CD14-positive monocyte (primary cell): ENCODE results near the gene TMA7. TPM values are rescaled to one million over a fixed set of nuclear protein-coding genes. Genes with fewer than 3 reads are reported as not detected.
A peak's percentile ranks its signal among the peaks of the same experiment; 100 is the strongest.

Experiments used
- DNase-seq, 3 donors: peaks; one replicate each; pipeline ENCODE4 v3.0.0-alpha.2; 2011 to 2022
- H2AFZ ChIP-seq: 2 replicates; pipeline ENCODE4 v1.6.0; 2012; ENCODE audit warnings: mild to moderate bottlenecking, low read depth, low read length, inconsistent platforms; ENCODE audit not compliant: insufficient read depth, poor library complexity, severe bottlenecking
- H3K27ac ChIP-seq, 2 donors: 1 replicate in 1 of 2; 2 replicates in 1 of 2; pipeline ENCODE4 v1.5.1; 2012 to 2013; ENCODE audit warnings: low read length in 2 of 2, control low read depth in 1 of 2, inconsistent platforms in 1 of 2, low read depth in 1 of 2, mild to moderate bottlenecking in 1 of 2
- H3K27me3 ChIP-seq, 2 donors: one replicate each; pipeline versions ENCODE4 v1.6.0 to v1.6.1; 2011 to 2013; ENCODE audit warnings: low read length in 2 of 2; ENCODE audit not compliant: control insufficient read depth in 2 of 2, insufficient read depth in 2 of 2
- H3K36me3 ChIP-seq, 2 donors: replicated peaks in 1 of 2; 1 replicate in 1 of 2; 2 replicates in 1 of 2; pipeline versions ENCODE4 v1.5.1 to v1.6.1; 2012 to 2013; ENCODE audit warnings: low read length in 2 of 2, control low read depth in 1 of 2, inconsistent platforms in 1 of 2, mild to moderate bottlenecking in 1 of 2; ENCODE audit not compliant: insufficient read depth in 2 of 2, control insufficient read depth in 1 of 2
- H3K4me1 ChIP-seq, 2 donors: 1 replicate in 1 of 2; 2 replicates in 1 of 2; pipeline versions ENCODE4 v1.5.1 to v1.6.1; 2012 to 2013; ENCODE audit warnings: low read length in 2 of 2, control low read depth in 1 of 2, inconsistent platforms in 1 of 2, mild to moderate bottlenecking in 1 of 2, moderate library complexity in 1 of 2; ENCODE audit not compliant: insufficient read depth in 2 of 2, control insufficient read depth in 1 of 2
- H3K4me2 ChIP-seq: replicated peaks from 2 replicates; pipeline ENCODE3; 2012; ENCODE audit warnings: low read length, moderate library complexity, mild to moderate bottlenecking; ENCODE audit not compliant: poor library complexity, severe bottlenecking; ENCODE audit errors: extremely low read depth
- H3K4me3 ChIP-seq, 3 experiments: fragments of 200-600 bp in 1 of 3; sonication (generic) in 1 of 3; replicated peaks in 1 of 3; 1 replicate in 2 of 3; 2 replicates in 1 of 3; pipeline ENCODE4 v1.5.1; 2011 to 2013; ENCODE audit warnings: low read length in 3 of 3, mild to moderate bottlenecking in 3 of 3, control low read depth in 2 of 3, low read depth in 2 of 3, inconsistent platforms in 1 of 3, moderate library complexity in 1 of 3
- H3K79me2 ChIP-seq: 2 replicates; pipeline ENCODE4 v1.6.0; 2012; ENCODE audit warnings: mild to moderate bottlenecking, control low read depth, inconsistent platforms, low read length, moderate library complexity; ENCODE audit not compliant: insufficient read depth
- H3K9ac ChIP-seq: 2 replicates; pipeline ENCODE4 v1.6.0; 2017; ENCODE audit warnings: low read length, mild to moderate bottlenecking; ENCODE audit not compliant: insufficient read depth, poor library complexity, severe bottlenecking
- H3K9me3 ChIP-seq, 2 donors: replicated peaks in 1 of 2; 1 replicate in 1 of 2; 2 replicates in 1 of 2; pipeline versions ENCODE4 v1.5.1 to v1.6.1; 2012 to 2013; ENCODE audit warnings: low read length in 2 of 2, control low read depth in 1 of 2; ENCODE audit not compliant: control insufficient read depth in 1 of 2, insufficient read depth in 1 of 2
- H4K20me1 ChIP-seq: 2 replicates; pipeline ENCODE4 v1.6.0; 2012; ENCODE audit warnings: mild to moderate bottlenecking, low read length, control low read depth, moderate library complexity; ENCODE audit not compliant: insufficient read depth
- H3K27ac Mint-ChIP-seq, 7 donors: one replicate each; pipeline ENCODE4 v1.8.0; 2020; ENCODE audit warnings: mild to moderate bottlenecking in 7 of 7, mixed read lengths in 7 of 7, moderate library complexity in 6 of 7, inconsistent platforms in 2 of 7
- H3K27me3 Mint-ChIP-seq, 3 donors: one replicate each; pipeline ENCODE4 v1.8.0; 2021 to 2022; ENCODE audit warnings: low read depth in 3 of 3, mild to moderate bottlenecking in 3 of 3, mixed read lengths in 3 of 3, moderate library complexity in 3 of 3, inconsistent platforms in 1 of 3
- H3K36me3 Mint-ChIP-seq, 2 donors: one replicate each; pipeline ENCODE4 v1.8.0; 2020; ENCODE audit warnings: mixed read lengths in 2 of 2, inconsistent platforms in 1 of 2, mild to moderate bottlenecking in 1 of 2
- H3K4me1 Mint-ChIP-seq: one replicate; pipeline ENCODE4 v1.8.0; 2020; ENCODE audit warnings: mild to moderate bottlenecking, mixed read lengths
- H3K4me3 Mint-ChIP-seq, 2 donors: one replicate each; pipeline ENCODE4 v1.8.0; 2020; ENCODE audit warnings: mild to moderate bottlenecking in 2 of 2, mixed read lengths in 2 of 2, moderate library complexity in 1 of 2
- H3K9me3 Mint-ChIP-seq, 7 donors: one replicate each; pipeline ENCODE4 v1.8.0; 2020 to 2022; ENCODE audit warnings: mixed read lengths in 7 of 7, mild to moderate bottlenecking in 6 of 7, moderate library complexity in 6 of 7, inconsistent platforms in 2 of 7
- CTCF ChIP-seq: fragments of 200-600 bp; IDR thresholded peaks from one replicate; pipeline ENCODE4 v1.8.0; 2022; ENCODE audit warnings: antibody characterized with exemption, mild to moderate bottlenecking
- WGBS: methylation state at CpG from one replicate; pipeline ENCODE4 v1.1.5; 2013; ENCODE audit warnings: missing lambda C conversion rate; ENCODE audit not compliant: insufficient coverage; 5-methylcytosine and 5-hydroxymethylcytosine counted together
- intact Hi-C, 2 donors: fragments of 100-400 bp; cut with micrococcal nuclease; formaldehyde crosslinking; loops; one replicate each; pipeline versions ENCODE4 v1.15.0 to v1.15.1; 2023
- polyA plus RNA-seq, 3 donors: library from polyadenylated mRNA; depleted of rRNA in 1 of 3; unstranded in 2 of 3; stranded (reverse) in 1 of 3; fragments of 300-500 nt in 2 of 3; fragments of >200 nt in 1 of 3; fragmentation: Illumina TruSeq in 2 of 3; gene quantifications; 1 replicate in 2 of 3; 2 replicates in 1 of 3; pipeline ENCODE4 v1.2.3, GENCODE V29; 2012 to 2021

Gene TMA7
- polyA plus RNA-seq, 3 donors, result 301 to 559 (median 478) TPM

- H3K4me3 ChIP-seq, result no peak overlapping the region
- H2AFZ ChIP-seq, result peak overlapping the region; percentile 66
- H3K79me2 ChIP-seq, result peaks cover 27% of the 10 kb centered on the region
- DNase-seq, result peak; percentile 77 to 85 (median 79)
- WGBS, result 50% methylated on average over 5 of the region's 7 CpGs
- no peak overlapping the region for H3K9ac ChIP-seq
- Mint-ChIP-seq H3K4me3 (no peak overlapping the region), H3K36me3 (peaks cover 24 to 32% of the 10 kb centered on the region in 2 donors), H3K4me1 (peaks cover 29% of the 10 kb centered on the region), H3K9me3 (no peaks in the 10 kb centered on the region), H3K27me3 (peaks cover 0 to 2% (median 1%) of the 10 kb centered on the region in 3 donors), H3K27ac (peak overlapping the region in 1 of 7 donors; percentile 33)
- H3K27ac ChIP-seq, result peak overlapping the region; percentile 11 to 42
- H3K9me3 ChIP-seq, result no peaks in the 10 kb centered on the region
- peak; percentile 99 for TF ChIP-seq CTCF
- H3K27me3 ChIP-seq, result no peaks in the 10 kb centered on the region
- H3K4me2 ChIP-seq, result no peak overlapping the region
- intact Hi-C loops, result loop anchor here (1.0 to 10.0 kb wide), 5 partner anchors 34 to 241 kb away; no protein-coding TSS in a partner anchor
- H3K36me3 ChIP-seq, result peaks cover 12 to 29% of the 10 kb centered on the region in 2 donors
- H3K4me1 ChIP-seq, result peaks cover 15 to 28% of the 10 kb centered on the region in 2 donors
- H4K20me1 ChIP-seq, result no peaks in the 10 kb centered on the region
Observed at GRCh38 chr3:48435774-48436476, 4.1 kb upstream of the TMA7 start.

GRCh38 chr3:48436477-48436787 is 3.6 kb upstream of the TMA7 start:
- Histone ChIP-seq H4K20me1 (no peaks in the 10 kb centered on the region), H3K4me1 (peaks cover 20 to 33% of the 10 kb centered on the region in 2 donors), H3K79me2 (peaks cover 32% of the 10 kb centered on the region), H2AFZ (peak overlapping the region; percentile 66), H3K4me2 (no peak overlapping the region), H3K9me3 (no peaks in the 10 kb centered on the region), H3K27me3 (no peaks in the 10 kb centered on the region), H3K27ac (peak overlapping the region; percentile 11 to 42), H3K4me3 (no peak overlapping the region), H3K9ac (no peak overlapping the region), H3K36me3 (peaks cover 12 to 29% of the 10 kb centered on the region in 2 donors)
- intact Hi-C loops, result loop anchor here (1.0 to 10.0 kb wide), 5 partner anchors 34 to 242 kb away; no protein-coding TSS in a partner anchor
- Mint-ChIP-seq H3K27me3 (peaks cover 0 to 1% (median 0%) of the 10 kb centered on the region in 3 donors), H3K4me1 (peaks cover 34% of the 10 kb centered on the region), H3K27ac (no peak overlapping the region), H3K4me3 (no peak overlapping the region), H3K36me3 (peaks cover 25 to 30% of the 10 kb centered on the region in 2 donors), H3K9me3 (no peaks in the 10 kb centered on the region)
- DNase-seq, result no peak
- 91% methylated on average over 1 of the region's 1 CpG for WGBS
- no peak for TF ChIP-seq CTCF
